Measurements from ENCODE around the gene ANKRD36B.
"Not testable (repeated sequence)": the region's sequence is repeated elsewhere in the genome, so short reads cannot be mapped to it uniquely, and the experiment has no call there.

The ANKRD36B gene

GRCh38 chr2:97589598-97590510 is at the start of gene ANKRD36B:
TSS of gene ANKRD36B (minus strand) at chr2:97589877. CDS start at chr2:97589685, 192 bp downstream.
- DNase-seq (ENCODE audit: low read depth in 2 of 2): peak; percentile 46 to 69

GRCh38 chr2:97626049-97626430 is 36.4 kb upstream of the ANKRD36B start:
- not testable (repeated sequence) for DNase-seq (ENCODE audit: low read depth in 2 of 2)

GRCh38 chr2:97625354-97626048 is 35.8 kb upstream of the ANKRD36B start:
- DNase-seq (ENCODE audit: low read depth in 2 of 2): not testable (repeated sequence)

GRCh38 chr2:97622976-97623375 is 33.3 kb upstream of the ANKRD36B start:
- not testable (repeated sequence) for DNase-seq (ENCODE audit: low read depth in 2 of 2)

DNA sequence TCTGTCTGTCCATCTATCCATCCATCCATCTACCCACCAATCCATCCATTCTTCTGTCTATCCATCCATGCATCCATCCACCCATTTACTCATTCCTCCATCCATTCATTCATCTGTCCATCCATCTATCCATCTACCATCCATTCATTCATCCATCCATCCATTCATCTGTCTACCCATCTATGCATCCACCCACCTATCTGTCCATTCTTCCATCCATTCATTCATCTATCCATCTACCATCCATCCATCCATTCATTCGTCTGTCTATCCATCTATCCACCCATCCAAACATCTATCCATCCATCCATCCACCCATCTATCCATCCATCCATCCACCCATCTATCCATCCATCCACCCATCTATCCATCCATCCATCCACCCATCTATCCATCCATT is 30.8 kb upstream of the ANKRD36B start:
- DNase-seq (ENCODE audit: low read depth in 2 of 2): not testable (repeated sequence)

DNA sequence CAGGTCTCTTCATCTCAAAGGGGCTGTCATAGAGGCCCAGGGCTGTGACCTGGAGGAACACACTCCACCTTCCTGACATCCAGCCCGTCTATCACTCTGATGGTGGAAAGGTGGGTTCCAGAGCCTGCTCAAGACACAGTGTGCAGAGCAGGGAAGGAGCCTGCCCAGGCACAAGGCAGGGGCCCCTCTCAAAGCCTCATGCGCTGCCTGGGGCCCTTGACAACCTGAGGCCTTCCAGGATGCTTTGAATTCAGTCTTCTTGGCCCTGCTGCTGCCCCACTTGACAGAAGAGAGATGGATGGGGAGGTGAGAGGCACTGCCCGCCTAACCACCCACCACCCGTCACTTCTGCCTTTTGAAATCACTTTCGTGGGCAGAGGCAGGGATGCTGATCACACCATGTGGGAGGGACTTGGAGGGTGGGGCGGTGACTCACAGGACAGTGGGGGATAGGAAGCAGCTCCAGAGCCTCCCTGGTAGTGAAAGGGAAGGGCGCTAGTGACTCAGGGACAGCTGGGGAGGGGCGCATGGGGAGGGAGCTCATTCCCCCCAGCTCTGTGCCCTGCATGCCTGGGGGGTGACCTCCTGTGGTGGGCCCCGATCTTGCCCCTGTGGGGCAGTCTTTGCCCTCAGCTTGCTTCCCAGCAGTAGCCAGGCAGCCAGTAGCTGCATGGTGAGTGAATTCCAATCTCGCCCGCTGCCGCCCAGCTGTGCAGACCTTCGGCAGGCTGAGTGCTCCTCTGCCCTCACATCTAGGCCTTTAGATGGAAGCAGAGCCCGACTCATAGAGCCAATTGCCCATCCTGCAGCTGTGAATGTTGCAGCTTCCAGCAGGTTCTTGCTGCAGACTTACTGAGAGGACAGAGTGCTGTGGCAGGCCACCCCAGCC is 29.5 kb upstream of the ANKRD36B start:
- DNase-seq (ENCODE audit: low read depth in 2 of 2): not testable (repeated sequence)

- DNase-seq (ENCODE audit: low read depth in 2 of 2): no peak
Measured at GRCh38 chr2:97617911-97618310, 28.2 kb upstream of the ANKRD36B start.

DNA sequence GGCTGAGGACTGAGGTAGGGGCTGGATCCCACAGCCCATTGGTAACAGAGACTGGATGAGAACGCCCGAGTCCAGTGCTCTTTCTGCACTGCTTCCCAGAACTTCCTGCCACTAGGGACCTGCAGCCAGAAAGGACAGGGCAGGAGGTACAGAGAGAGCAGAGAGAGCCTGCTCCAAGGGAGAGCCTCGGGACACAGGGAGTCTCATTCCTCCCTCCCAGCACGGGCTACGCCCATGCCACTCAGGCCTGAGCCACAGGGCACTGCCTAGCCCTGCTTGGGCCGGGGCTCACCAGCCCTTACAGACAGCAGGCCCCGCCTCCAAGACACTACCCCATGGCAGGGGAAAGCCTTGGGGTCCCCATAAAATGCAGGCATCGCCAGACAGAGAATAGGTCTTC is 26.1 kb upstream of the ANKRD36B start:
- DNase-seq (ENCODE audit: low read depth in 2 of 2): not testable (repeated sequence)

GRCh38 chr2:97611895-97612294 is 22.2 kb upstream of the ANKRD36B start:
- DNase-seq (ENCODE audit: low read depth in 2 of 2): not testable (repeated sequence)

- not testable (repeated sequence) for DNase-seq (ENCODE audit: low read depth in 2 of 2)
Measured at GRCh38 chr2:97608745-97609144, 19.1 kb upstream of the ANKRD36B start.

DNA sequence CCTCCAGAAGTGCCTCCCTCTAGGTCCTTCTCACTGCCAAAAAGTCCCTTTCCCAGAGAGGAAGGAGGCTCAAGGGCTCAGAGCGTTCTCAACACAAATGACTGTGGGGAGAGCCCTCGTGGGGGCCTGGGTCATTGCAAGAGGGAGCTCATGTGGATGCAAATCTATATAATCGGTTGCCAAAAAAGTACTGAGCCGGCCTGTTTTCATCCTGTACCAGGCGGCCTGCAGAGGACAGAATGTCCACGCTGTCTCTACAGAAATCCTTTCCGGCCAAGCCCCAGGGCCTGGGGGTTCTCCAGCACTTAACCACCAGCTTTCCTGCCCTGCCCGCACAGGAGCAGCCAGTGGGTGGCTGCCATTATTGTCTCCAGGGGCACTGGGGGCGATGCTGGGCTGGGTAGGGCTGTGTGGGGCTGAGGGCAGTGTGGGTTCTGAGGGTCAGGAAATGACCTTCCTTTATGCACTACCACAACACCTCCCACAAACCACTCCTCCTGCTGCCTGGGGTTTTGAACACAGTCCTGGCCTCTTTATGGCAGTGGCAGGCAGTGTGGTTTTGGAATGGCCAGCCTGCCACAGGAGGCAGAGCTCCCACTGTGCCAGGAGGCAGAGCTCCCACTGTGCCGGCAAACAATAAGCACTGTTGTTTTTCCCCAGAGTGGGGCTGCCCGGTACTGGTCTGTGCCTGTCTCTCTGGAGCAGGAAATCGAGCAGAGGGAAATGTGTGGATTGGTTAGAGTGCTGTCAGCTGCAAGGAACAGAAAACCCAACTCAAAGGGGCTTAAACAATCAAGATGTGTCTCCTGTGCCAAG is 16.1 kb upstream of the ANKRD36B start:
- DNase-seq (ENCODE audit: low read depth in 2 of 2): not testable (repeated sequence)

- not testable (repeated sequence) for DNase-seq (ENCODE audit: low read depth in 2 of 2)
Measured at GRCh38 chr2:97605109-97605508, 15.4 kb upstream of the ANKRD36B start.

- DNase-seq (ENCODE audit: low read depth in 2 of 2): not testable (repeated sequence)
Measured at GRCh38 chr2:97601537-97601936, 11.9 kb upstream of the ANKRD36B start.

DNA sequence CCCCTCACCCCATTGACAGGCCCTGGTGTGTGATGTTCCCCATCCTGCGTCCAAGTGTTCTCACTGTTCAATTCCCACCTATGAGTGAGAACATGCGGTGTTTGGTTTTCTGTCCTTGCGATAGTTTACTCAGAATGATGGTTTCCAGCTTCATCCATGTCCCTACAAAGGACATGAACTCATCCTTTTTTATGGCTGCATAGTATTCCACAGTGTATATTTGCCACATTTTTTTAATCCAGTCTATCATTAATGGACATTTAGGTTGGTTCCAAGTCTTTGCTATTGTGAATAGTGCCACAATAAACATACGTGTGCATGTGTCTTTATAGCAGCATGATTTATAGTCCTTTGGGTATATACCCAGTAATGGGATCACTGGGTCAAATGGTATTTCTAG is 6.5 kb upstream of the ANKRD36B start:
- not testable (repeated sequence) for DNase-seq (ENCODE audit: low read depth in 2 of 2)

- not testable (repeated sequence) for DNase-seq (ENCODE audit: low read depth in 2 of 2)
Measured at GRCh38 chr2:97593520-97593919, 3.8 kb upstream of the ANKRD36B start.

- DNase-seq (ENCODE audit: low read depth in 2 of 2): peak; percentile 62 to 63
Measured at GRCh38 chr2:97590515-97591394, 1.1 kb upstream of the ANKRD36B start.

GRCh38 chr2:97589257-97589597 is 450 bp downstream of the ANKRD36B start:
- not testable (repeated sequence) for DNase-seq (ENCODE audit: low read depth in 2 of 2)

- DNase-seq (ENCODE audit: low read depth in 2 of 2): not testable (repeated sequence)
Measured at GRCh38 chr2:97565674-97566073, 24.0 kb downstream of the ANKRD36B start.

DNA sequence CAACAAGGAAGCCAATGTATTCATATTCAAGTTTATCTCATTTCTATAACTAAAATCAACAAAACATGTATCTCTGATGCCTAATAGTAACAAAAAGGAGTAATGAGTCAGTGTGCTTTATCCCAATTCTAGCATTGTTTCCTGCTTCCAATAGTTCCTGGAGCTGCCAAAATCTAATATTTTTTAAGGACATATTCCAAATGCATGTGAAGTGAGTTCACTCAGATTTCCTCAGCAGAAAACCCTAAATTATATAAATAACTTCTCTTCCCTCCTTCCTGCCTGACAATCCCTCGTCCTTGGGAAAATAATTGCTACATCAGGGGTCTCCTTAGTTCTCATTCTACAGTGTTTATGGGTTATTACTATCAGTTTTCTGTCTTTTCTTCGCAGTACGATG is 37.3 kb downstream of the ANKRD36B start:
- not testable (repeated sequence) for DNase-seq (ENCODE audit: low read depth in 2 of 2)

DNA sequence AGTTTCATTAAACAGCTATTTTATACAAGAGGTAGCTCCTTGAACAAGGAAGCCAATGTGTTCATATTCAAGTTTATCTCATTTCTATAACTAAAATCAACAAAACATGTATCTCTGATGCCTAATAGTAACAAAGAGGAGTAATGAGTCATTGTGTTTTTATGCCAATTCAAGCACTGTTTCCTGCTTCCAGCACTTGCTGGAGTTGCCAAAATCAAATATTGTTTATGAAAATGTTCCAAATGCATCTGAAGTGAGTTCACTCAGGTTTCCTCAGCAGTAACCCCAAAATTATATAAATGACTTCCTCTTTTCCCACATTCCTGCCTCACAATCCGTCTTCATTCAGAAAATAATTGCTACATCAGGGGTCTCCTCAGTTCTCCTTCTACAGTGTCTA is 39.2 kb downstream of the ANKRD36B start:
- not testable (repeated sequence) for DNase-seq (ENCODE audit: low read depth in 2 of 2)

Measured in stimulated activated CD4-positive, alpha-beta T cell treated with anti-CD3 and anti-CD28 coated beads, Interleukin-4, amount 100 ng/mL, for 48 hours (primary cell).